Brain microvascular endothelial cell (primary cell): ENCODE results near the gene FUT7.

ENCODE experiments used
- DNase-seq: peaks from one replicate; pipeline ENCODE4 v3.0.0-alpha.2; 2020
- H3K27ac ChIP-seq: fragments of 250-450 bp; sonication (Bioruptor Pico); 2 replicates; pipeline ENCODE4 v1.5.1; 2020; ENCODE audit warnings: mild to moderate bottlenecking, moderate library complexity
- H3K27me3 ChIP-seq: fragments of 250-450 bp; sonication (Bioruptor Pico); replicated peaks from 2 replicates; pipeline ENCODE4 v1.5.1; 2020; ENCODE audit warnings: mild to moderate bottlenecking
- H3K36me3 ChIP-seq: fragments of 250-450 bp; sonication (Bioruptor Pico); replicated peaks from 2 replicates; pipeline ENCODE4 v1.5.1; 2020; ENCODE audit warnings: mild to moderate bottlenecking
- H3K4me3 ChIP-seq: 2 replicates; pipeline ENCODE4 v1.5.1; 2011; ENCODE audit warnings: low read depth, mild to moderate bottlenecking, control low read depth, low read length, moderate library complexity
- in situ Hi-C: cut with HindIII; loops from 2 replicates; pipeline ENCODE4 v1.10.0; 2017; ENCODE audit warnings: low sequenced_read_pairs, low pct_ligation_motif_present
- TF ChIP-seq, protein P1 (sequence below): IDR thresholded peaks from 2 replicates; pipeline ENCODE4 v1.5.1; 2011; ENCODE audit warnings: low read depth, mild to moderate bottlenecking, moderate library complexity, low read length, control low read depth, inconsistent platforms; ENCODE audit errors: missing control alignments

FUT7 gene

DNA sequence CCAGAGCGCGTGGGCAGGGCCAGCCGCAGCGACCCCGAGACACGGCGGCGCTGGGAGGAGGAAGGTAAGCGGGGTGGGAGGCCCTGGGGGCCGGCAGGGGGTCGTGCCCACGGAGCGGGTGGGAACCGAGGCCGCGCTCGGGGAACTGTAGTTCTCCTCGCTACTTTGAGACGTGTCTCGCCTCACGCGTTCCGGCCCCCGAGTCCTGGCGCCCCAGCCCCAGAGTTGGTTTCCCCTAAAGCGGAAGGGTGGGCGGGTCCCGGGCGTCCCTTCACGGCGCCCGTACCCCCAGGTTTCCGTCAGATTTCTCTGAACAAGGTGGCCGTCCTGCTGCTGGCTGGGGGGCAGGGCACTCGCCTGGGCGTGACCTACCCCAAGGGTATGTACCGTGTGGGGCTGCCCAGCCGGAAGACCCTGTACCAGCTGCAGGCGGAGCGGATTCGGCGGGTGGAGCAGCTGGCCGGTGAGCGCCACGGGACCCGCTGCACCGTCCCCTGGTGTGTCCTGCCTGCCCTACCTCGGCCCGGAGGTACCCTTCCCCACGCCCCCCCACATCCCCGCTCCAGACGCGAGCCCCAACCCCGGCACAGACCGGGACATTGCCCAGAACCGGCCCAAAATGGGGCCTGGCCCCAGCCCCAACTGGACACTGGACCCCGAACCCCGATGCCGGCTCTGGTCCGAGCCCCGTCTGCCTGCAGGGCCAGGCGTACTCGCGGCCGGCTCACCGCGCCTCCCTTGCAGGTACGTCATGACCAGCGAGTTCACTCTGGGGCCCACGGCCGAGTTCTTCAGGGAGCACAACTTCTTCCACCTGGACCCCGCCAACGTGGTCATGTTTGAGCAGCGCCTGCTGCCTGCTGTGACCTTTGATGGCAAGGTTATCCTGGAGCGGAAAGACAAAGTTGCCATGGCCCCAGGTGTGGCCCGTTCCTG is 46.1 kb upstream of the FUT7 start:
- TF ChIP-seq, protein P1, sequence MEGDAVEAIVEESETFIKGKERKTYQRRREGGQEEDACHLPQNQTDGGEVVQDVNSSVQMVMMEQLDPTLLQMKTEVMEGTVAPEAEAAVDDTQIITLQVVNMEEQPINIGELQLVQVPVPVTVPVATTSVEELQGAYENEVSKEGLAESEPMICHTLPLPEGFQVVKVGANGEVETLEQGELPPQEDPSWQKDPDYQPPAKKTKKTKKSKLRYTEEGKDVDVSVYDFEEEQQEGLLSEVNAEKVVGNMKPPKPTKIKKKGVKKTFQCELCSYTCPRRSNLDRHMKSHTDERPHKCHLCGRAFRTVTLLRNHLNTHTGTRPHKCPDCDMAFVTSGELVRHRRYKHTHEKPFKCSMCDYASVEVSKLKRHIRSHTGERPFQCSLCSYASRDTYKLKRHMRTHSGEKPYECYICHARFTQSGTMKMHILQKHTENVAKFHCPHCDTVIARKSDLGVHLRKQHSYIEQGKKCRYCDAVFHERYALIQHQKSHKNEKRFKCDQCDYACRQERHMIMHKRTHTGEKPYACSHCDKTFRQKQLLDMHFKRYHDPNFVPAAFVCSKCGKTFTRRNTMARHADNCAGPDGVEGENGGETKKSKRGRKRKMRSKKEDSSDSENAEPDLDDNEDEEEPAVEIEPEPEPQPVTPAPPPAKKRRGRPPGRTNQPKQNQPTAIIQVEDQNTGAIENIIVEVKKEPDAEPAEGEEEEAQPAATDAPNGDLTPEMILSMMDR = no peak
- H3K36me3 ChIP-seq = no peaks in the 10 kb centered on the region
- in situ Hi-C loops = no loop called here
- H3K27ac ChIP-seq = no peak overlapping the region
- no peak for DNase-seq
- H3K4me3 ChIP-seq = peak overlapping the region; percentile 70
- H3K27me3 ChIP-seq = no peaks in the 10 kb centered on the region

DNA sequence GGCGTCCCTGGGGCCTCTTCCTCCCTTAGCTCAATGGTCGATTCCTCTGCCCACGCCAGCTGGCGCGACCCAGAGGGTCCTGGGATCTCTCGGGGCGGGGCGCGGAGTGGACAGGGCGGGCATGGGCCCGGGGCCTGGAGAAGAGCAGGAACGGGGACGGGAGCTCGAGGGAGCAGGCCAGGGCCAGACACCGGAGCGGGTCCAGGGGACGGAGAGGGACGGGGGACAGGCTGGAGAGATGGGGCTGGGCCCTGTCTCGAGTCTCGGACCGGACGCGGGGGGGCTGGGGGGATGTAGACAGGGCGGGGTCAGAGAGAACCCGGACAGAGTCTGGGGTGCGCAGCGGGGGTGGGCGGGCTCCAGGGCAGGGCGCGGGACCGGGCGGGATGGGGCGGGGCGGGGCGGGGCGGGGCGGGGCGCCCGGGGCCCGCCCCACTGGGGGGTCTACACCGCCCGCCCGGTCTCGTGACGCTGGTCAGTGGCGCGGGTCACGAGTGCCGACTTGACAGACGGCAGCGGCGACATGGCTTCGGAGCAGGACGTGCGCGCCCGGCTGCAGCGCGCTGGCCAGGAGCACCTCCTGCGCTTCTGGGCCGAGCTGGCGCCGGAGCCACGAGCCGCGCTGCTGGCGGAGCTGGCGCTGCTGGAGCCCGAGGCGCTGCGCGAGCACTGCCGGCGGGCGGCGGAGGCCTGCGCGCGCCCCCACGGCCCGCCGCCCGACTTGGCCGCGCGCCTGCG is 45.3 kb upstream of the FUT7 start, which contains the start of gene UAP1L1:
Gene UAP1L1 (plus strand): TSS at position 508 of the 738 bp plus-strand sequence. CDS start 16 bp downstream, at position 524.
- H3K4me3 ChIP-seq = peak within 1 kb of the TSS; percentile 70
- no peaks in the 10 kb centered on the region for H3K36me3 ChIP-seq
- DNase-seq = no peak
- H3K27ac ChIP-seq = no peak within 1 kb of the TSS
- H3K27me3 ChIP-seq = no peaks in the 10 kb centered on the region
- TF ChIP-seq, protein P1 = no peak
- in situ Hi-C loops = no loop called here

DNA sequence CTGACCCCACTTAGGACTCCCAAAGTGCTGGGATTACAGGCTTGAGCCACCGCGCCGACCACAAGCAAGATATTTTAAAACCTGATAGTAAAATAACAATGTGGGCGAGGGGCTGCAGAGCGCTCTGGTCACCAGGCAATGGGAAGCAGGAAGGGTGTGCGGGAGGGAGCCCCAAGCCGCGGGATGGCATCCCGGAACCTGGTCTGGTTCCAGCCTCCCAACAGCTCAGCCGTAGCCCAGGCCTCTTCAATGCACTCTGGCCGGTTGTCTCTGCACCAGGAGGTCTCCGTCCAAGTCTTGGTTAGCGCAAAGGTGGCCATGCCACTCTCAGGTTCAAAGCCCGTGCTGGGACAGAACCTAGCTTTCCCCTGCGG is 44.7 kb upstream of the FUT7 start:
- in situ Hi-C loops = no loop called here
- Histone ChIP-seq H3K27me3 (no peaks in the 10 kb centered on the region), H3K4me3 (peak overlapping the region; percentile 70), H3K27ac (no peak overlapping the region), H3K36me3 (no peaks in the 10 kb centered on the region)
- no peak for DNase-seq
- TF ChIP-seq, protein P1 = no peak

DNA sequence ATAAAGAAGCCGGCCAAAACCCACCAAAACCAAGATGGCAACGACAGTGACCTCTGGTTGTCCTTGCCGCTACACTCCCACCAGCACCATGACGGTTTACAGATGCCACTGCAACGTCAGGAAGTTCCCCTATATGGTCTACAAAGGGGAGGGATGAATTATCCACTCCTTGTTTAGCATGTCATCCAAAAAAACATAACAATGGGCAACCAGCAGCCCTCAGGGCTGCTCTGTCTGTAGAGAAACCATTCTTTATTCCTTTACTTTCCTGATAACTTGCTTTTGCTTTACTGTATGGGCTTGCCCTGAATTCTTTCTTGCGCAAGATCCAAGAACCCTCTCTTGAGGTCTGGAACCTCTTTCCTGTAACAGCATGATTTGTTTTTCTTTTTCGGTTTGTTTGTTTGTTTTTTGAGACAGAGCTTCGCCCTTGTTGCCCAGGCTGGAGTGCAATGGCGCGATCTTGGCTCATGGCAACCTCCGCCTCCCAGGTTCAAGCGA is 43.4 kb upstream of the FUT7 start:
- in situ Hi-C loops = no loop called here

DNA sequence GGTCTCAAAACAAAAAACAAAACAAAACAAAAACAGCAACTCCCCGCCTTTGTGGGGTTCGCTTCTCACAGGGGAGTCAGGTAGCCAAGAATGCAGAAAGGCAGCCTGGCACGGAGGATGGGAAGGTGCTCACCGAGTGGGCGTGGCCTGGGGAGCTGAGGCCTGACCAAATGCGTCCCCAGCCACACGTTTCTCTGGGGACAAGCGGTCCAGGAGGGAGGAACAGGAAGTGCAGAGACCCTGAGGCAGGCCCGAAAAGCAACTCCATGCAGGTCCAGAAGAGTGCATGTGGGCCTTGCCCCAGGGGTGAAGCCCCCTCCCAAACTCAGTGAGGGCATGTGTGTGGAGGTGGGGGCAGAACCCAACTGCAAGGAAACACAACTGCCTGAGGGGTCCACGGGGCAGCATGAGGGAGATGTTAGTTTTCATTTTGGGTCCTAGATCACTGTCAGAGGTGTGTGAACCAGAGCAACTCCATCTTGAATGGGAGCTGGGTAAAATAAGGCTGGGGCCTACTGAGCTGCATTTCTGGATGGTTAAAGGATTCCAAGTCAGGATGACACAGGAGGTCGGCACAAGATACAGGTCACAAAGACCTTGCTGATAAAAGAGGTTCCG is 42.9 kb upstream of the FUT7 start:
- TF ChIP-seq, protein P1 = no peak
- DNase-seq = no peak
- Histone ChIP-seq H3K27me3 (no peaks in the 10 kb centered on the region), H3K27ac (no peak overlapping the region), H3K4me3 (no peak overlapping the region), H3K36me3 (no peaks in the 10 kb centered on the region)
- in situ Hi-C loops = no loop called here

More for the DNA sequence above, 43.4 kb upstream of the FUT7 start:
- no peak overlapping the region for H3K27ac ChIP-seq
- DNase-seq = no peak
- H3K4me3 ChIP-seq = no peak overlapping the region
- H3K27me3 ChIP-seq = no peaks in the 10 kb centered on the region
- TF ChIP-seq, protein P1 = no peak
- H3K36me3 ChIP-seq = no peaks in the 10 kb centered on the region
